NT2/D1 (cell line): ENCODE results near the gene AQP4.

Experiments used
- SUZ12 ChIP-seq: IDR thresholded peaks from 2 replicates; pipeline ENCODE4 v1.6.1; 2011; ENCODE audit not compliant: insufficient read length, insufficient read depth; ENCODE audit errors: extremely low read depth
- YY1 ChIP-seq: IDR thresholded peaks from 2 replicates; pipeline ENCODE4 v1.6.1; 2011; ENCODE audit not compliant: insufficient read length, insufficient read depth
- ZNF274 ChIP-seq: IDR thresholded peaks from 2 replicates; pipeline ENCODE4 v1.6.1; 2011; ENCODE audit warnings: mild to moderate bottlenecking, low read depth, low read length

DNA sequence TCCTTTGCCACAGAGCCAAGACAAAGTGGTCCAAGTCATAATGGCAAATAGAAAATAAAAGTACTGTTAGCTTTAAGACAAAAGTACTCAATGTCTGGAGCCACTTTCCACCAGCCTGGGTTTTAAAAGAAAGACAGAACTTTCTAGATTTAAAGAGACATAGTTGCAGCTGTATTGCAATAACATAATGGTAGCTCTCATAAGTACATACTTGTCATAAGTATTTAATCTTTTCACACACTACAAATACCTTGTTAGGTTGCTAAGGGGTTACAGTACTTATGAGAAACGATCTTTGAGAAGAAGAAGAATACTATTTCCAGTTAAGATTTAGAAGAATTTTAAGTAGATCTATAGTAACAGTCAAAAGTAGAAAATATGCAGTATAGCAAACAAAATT lies 28.9 kb upstream of the AQP4 start:
- TF ChIP-seq SUZ12 (no peak), ZNF274 (no peak), YY1 (no peak)
